HG03575 (cell line): Measurements from ENCODE around the gene MRPS22.
"Not testable (repeated sequence)": the region's sequence is repeated elsewhere in the genome, so short reads cannot be mapped to it uniquely, and the experiment has no call there.

ENCODE experiments used
- ATAC-seq: cut with Tn5 transposase; IDR thresholded peaks from one replicate; pipeline ENCODE4 v1.9.1; 2021; ENCODE audit not compliant: unreplicated experiment, insufficient number of reproducible peaks, low FRiP score; ENCODE audit errors: extremely low read depth

Gene MRPS22

GRCh38 chr3:139378587-139379241 is 34.9 kb downstream of the MRPS22 start:
- ATAC-seq, result no peak

DNA sequence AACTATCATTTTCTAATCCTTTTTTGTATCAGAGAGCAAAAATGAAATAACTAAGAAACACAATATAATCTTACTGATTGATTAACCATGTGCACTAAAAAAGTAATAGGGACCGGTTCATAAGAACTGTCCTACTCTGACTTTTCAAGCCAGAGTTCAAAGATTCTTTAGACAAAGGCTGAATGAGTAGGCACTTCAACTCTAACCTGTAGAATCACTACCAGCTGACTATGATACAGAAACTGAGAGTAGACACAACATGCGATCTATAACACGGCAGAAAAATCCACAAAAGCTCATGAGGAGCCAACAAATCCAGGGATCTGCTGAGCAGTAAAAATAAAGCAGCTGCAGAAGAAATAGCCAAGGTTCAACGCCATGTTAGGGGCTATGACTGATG is 36.8 kb downstream of the MRPS22 start:
- ATAC-seq, result no peak

DNA sequence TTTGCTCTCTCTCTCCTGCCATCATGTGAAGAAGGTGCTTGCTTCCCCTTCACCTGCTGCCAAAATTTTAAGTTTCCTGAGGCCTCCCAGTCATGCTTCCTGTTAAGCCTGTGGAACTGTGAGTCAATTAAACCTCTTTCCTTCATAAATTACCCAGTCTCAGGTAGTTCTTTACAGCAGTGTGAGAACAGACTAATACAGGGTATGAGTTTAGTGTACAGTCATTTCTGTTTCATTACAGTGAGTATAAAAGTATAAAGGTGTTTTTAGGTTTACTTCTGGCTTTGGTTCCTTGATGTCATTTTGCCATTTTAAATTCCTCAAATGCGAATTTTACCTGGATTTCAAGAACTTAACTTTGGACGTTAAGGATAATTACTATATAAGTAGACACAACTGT is 38.5 kb downstream of the MRPS22 start:
- ATAC-seq, result not testable (repeated sequence)

DNA sequence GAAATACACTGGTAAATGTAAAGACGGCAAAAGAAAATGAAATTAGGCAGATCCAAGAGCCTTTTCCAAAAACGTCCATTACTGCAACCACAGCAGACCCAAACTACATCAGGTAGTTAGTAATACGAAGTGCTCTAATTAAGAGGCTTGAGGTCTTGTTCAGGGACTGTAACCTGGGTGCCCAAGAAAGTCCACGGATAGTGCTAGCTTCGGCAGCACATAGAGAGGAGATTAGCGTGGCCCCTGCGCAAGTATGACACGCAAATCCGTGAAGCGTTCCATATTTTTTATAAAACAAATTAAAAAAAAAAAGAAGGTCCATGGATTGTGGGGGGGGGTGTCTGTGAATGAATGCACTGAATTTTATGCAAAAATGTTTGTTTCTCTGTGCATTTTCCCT is 44.3 kb downstream of the MRPS22 start:
- no peak for ATAC-seq

DNA sequence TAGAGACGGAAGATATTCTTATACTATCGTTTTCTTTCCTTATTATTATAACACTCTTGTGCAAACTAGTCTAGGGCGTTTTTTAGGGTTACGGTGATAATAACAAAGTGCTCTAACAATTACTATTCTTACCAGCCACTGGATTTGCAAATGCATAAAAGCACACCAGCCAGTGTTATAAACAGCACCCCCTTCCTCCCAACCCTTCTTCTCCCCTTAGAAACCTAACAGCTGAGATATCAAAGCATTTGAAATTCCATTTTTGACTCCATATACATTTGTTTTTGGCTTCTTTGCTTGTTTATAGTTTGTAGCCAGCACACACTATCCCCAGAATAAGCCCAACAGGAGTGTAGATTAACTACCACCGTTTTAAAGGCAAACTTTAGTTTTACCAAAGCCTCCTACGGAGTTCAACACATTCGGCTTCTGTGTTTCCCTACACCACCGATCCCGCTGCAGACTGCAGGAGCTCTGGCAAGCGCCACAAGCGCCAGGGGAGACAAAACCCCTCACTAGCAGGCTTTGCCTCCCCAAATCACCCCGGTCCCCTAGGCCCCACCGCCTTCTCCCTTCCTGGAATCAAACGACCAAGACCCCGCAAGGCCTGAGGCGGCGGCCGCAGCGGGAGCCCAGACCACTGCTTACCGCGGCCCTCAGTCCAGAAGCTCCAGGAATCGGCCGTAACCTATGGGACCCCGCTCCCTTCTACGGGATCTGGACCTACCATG is 45.2 kb downstream of the MRPS22 start:
- ATAC-seq, result no peak

GRCh38 chr3:139389552-139390368 is 45.9 kb downstream of the MRPS22 start, which contains the start of gene COPB2:
Gene COPB2, minus strand, starts transcription at chr3:139389647. Its CDS starts 97 bp downstream, at chr3:139389550.
- ATAC-seq, result peak; percentile 96

GRCh38 chr3:139394116-139394515 is 50.3 kb downstream of the MRPS22 start:
- no peak for ATAC-seq

DNA sequence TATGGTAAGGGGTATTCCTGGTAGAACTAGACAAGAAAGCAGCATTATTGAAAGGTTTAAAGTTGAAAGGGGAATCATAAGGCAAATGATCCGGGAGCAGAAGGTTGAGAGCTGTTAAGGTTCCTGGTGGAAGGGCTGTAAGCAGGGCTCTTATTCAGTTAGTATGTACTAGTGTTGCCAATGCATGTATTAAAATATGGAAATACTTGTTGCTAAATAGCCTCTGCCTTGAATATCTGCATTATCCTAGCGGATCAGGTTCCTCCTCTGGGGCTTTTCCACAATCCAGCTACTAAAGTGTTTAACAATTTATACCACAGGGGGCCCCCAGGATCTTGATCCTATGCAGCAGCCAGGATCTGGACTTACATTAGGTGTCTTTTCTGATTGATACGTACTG is 52.9 kb downstream of the MRPS22 start:
- ATAC-seq, result no peak

- not testable (repeated sequence) for ATAC-seq
These were observed 57.3 kb downstream of the MRPS22 start for GRCh38 chr3:139401155-139401554.
